Nephron (organoid): ENCODE data around the gene ADGRG1.

Experiments
- H3K27ac Mint-ChIP-seq, 3 experiments: 2 replicates each; pipeline ENCODE4 v1.8.0; 2020; ENCODE audit warnings: mixed read lengths in 3 of 3, mild to moderate bottlenecking in 2 of 3, moderate library complexity in 1 of 3
- H3K27me3 Mint-ChIP-seq: 2 replicates; pipeline ENCODE4 v1.8.0; 2021; ENCODE audit warnings: low read depth, mild to moderate bottlenecking, moderate library complexity, mixed read lengths
- H3K36me3 Mint-ChIP-seq: 2 replicates; pipeline ENCODE4 v1.8.0; 2020; ENCODE audit warnings: low read depth, mixed read lengths
- H3K4me1 Mint-ChIP-seq: 2 replicates; pipeline ENCODE4 v1.8.0; 2020; ENCODE audit warnings: mixed read lengths
- H3K4me3 Mint-ChIP-seq, 3 experiments: 2 replicates each; pipeline ENCODE4 v1.8.0; 2020; ENCODE audit warnings: mild to moderate bottlenecking in 3 of 3, mixed read lengths in 3 of 3, moderate library complexity in 2 of 3
- H3K9me3 Mint-ChIP-seq: 2 replicates; pipeline ENCODE4 v1.8.0; 2020; ENCODE audit warnings: mixed read lengths
- TF ChIP-seq, protein P1 (sequence below), 3 experiments: fragments of 200-600 bp; sonication (generic); IDR thresholded peaks; one replicate each; pipeline ENCODE4 v1.5.0; 2021; ENCODE audit warnings: antibody characterized with exemption in 3 of 3; ENCODE audit not compliant: unreplicated experiment in 3 of 3

Gene ADGRG1

GRCh38 chr16:57665541-57665940 lies 37.1 kb downstream of the ADGRG1 start:
- TF ChIP-seq, protein P1, sequence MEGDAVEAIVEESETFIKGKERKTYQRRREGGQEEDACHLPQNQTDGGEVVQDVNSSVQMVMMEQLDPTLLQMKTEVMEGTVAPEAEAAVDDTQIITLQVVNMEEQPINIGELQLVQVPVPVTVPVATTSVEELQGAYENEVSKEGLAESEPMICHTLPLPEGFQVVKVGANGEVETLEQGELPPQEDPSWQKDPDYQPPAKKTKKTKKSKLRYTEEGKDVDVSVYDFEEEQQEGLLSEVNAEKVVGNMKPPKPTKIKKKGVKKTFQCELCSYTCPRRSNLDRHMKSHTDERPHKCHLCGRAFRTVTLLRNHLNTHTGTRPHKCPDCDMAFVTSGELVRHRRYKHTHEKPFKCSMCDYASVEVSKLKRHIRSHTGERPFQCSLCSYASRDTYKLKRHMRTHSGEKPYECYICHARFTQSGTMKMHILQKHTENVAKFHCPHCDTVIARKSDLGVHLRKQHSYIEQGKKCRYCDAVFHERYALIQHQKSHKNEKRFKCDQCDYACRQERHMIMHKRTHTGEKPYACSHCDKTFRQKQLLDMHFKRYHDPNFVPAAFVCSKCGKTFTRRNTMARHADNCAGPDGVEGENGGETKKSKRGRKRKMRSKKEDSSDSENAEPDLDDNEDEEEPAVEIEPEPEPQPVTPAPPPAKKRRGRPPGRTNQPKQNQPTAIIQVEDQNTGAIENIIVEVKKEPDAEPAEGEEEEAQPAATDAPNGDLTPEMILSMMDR (IDR thresholded peaks at IDR 0.05; ENCODE audit: unreplicated experiment in 3 of 3) = no peak
- peaks cover 8% of the 10 kb centered on the region for H3K27me3 Mint-ChIP-seq
- H3K4me3 Mint-ChIP-seq = no peak overlapping the region
- H3K27ac Mint-ChIP-seq = no peak overlapping the region
- H3K36me3 Mint-ChIP-seq = peaks cover 3% of the 10 kb centered on the region
- no peaks in the 10 kb centered on the region for H3K9me3 Mint-ChIP-seq
- H3K4me1 Mint-ChIP-seq = no peaks in the 10 kb centered on the region

DNA sequence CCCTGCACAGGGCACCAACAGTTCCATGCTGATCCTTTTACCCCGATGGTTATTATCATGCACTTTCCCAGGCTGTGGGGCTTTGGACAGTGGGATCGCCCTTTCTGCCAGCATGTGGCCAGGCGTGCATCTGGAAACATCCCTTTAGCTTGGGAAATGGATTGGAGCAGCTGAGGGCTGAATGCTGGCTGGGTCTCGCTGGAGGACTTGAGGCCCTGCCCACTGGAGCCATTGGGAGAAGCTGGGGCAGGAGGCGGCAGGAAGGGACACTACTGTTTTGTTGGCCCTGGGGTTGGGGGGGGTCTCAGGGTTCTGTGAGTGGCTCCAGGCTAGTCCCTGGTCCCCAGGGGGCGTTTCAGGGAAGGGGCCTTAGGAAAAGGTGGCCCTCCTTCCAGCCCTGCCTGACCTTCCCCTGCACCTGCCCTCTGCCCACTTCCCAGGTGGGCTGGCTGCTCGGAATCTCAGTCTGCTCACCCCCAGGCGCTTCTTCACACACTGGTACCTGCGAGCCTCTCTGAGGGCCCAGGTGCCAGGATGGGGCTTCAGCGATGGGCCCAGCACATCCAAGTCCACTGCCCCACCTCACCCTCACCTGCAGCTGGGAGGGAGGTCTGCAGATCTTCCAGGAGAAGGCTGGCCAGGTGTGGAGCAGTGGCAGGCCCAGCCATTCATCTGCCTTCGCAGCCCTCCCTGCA lies 38.1 kb downstream of the ADGRG1 start:
- peaks cover 8% of the 10 kb centered on the region for H3K27me3 Mint-ChIP-seq
- H3K36me3 Mint-ChIP-seq = peaks cover 3% of the 10 kb centered on the region
- no peak overlapping the region for H3K27ac Mint-ChIP-seq
- H3K4me3 Mint-ChIP-seq = no peak overlapping the region
- no peaks in the 10 kb centered on the region for H3K9me3 Mint-ChIP-seq
- no peaks in the 10 kb centered on the region for H3K4me1 Mint-ChIP-seq
- TF ChIP-seq, protein P1 (IDR thresholded peaks at IDR 0.05; ENCODE audit: unreplicated experiment in 3 of 3) = no peak

GRCh38 chr16:57667048-57667525 lies 38.7 kb downstream of the ADGRG1 start:
- Mint-ChIP-seq H3K27ac (no peak overlapping the region), H3K4me3 (no peak overlapping the region), H3K36me3 (no peaks in the 10 kb centered on the region), H3K27me3 (peaks cover 8% of the 10 kb centered on the region), H3K9me3 (no peaks in the 10 kb centered on the region), H3K4me1 (no peaks in the 10 kb centered on the region)
- TF ChIP-seq, protein P1 (IDR thresholded peaks at IDR 0.05; ENCODE audit: unreplicated experiment in 3 of 3) = no peak

GRCh38 chr16:57667526-57668262 lies 39.3 kb downstream of the ADGRG1 start:
- Mint-ChIP-seq H3K4me1 (no peaks in the 10 kb centered on the region), H3K4me3 (no peak overlapping the region), H3K36me3 (no peaks in the 10 kb centered on the region), H3K9me3 (no peaks in the 10 kb centered on the region), H3K27ac (no peak overlapping the region), H3K27me3 (peaks cover 3% of the 10 kb centered on the region)
- TF ChIP-seq, protein P1 (IDR thresholded peaks at IDR 0.05; ENCODE audit: unreplicated experiment in 3 of 3) = no peak

DNA sequence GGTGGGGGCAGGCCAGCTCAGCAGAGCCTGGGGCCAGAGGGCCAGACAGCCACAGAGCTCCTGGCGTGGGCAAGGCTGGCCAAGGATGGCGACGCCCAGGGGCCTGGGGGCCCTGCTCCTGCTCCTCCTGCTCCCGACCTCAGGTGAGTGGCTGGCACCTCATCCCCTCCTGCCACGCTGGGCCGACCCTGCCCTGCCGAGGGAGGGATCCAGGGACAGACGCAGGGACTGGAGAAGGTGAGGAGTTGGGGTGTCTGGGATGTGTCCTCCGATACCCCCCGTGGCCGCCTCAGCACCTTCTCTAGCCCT lies 39.8 kb downstream of the ADGRG1 start, which contains the start of gene ADGRG3:
TSS of gene ADGRG3 (plus strand) at position 44 of the 309 bp plus-strand sequence. CDS start at position 86, 42 bp downstream.
- TF ChIP-seq, protein P1 (IDR thresholded peaks at IDR 0.05; ENCODE audit: unreplicated experiment in 3 of 3) = no peak
- Mint-ChIP-seq H3K36me3 (no peaks in the 10 kb centered on the region), H3K4me1 (no peaks in the 10 kb centered on the region), H3K27ac (no peak within 1 kb of the TSS), H3K4me3 (no peak within 1 kb of the TSS), H3K9me3 (no peaks in the 10 kb centered on the region), H3K27me3 (peaks cover 3% of the 10 kb centered on the region)
